NCI-H524 (cell line): ENCODE data around the gene GAS2L2.

Experiments
- DNase-seq, 2 experiments: peaks; one replicate each; lab custom pipeline; 2025; lab: John Stamatoyannopoulos, UW

Gene GAS2L2

DNA sequence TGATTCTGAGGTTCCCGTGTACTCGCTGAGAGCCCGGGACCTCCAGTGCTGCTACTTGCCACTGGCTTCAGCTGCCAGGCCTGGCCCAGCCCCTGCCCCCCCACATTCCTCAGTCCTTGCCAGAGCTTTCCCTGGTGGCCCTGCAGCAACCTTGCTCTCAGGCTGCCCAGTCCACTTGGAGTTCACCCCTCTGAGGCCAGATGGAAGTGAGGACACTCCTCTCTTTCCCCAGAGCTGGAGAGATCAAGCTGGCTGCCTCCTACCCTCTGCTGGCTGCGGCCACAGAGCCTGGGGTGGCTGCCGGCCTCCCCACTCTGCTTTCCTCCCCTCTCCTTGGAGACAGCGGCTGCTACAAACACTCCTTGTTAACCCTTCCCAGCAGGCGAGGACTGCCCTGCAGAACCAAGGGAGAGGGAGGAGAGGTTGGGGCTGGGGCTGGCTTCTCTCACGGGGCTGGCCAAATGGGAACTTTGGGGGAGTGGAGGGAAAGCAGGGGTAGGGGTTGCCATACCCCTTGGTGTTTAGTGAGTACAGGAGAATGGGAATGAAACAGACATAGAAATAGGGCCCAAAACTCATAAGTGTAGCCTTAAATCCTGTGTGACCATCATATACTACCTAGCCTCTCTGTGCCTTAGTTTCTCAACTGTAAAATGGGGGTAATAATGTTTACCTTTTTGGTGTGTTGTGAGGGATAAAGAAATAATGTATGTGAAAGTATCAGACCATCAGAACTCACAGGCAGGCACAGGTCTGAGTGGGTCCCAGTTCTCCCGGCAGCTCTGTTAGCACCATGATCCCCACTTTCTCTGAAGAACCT lies at the start of gene GAS2L2:
Gene GAS2L2 (minus strand): TSS at position 295 of the 820 bp plus-strand sequence. CDS start 389 bp downstream, outside the sequence.
- no peak for DNase-seq

- peak; percentile 48 to 80 for DNase-seq
These were observed 48.7 kb upstream of the GAS2L2 start for GRCh38 chr17:35801583-35802224.

GRCh38 chr17:35799942-35800341 lies 46.9 kb upstream of the GAS2L2 start:
- DNase-seq = no peak

GRCh38 chr17:35797918-35798317 lies 44.9 kb upstream of the GAS2L2 start:
- no peak for DNase-seq

DNA sequence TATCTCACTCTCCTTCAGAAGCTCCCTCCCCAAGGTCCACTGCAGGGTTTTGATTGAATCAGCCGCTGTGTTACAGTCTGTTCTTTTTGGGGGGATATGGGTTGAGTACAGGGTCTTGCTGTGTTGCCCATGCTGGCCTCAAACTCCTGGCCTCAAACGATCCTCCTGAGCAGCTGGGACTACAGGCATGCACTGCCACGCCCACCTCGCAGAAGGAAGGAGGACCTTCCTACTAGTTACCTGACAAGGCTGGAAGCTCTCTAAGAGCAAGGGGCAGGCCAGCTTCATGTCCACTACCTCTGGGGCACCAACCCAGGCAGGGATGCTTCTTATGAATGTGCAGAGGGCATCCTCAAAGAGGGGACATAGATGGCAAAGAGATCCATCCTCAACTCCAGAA lies 44.3 kb upstream of the GAS2L2 start:
- DNase-seq = no peak

- DNase-seq = no peak
These were observed 43.9 kb upstream of the GAS2L2 start for GRCh38 chr17:35796942-35797341.

GRCh38 chr17:35795871-35796265 lies 42.8 kb upstream of the GAS2L2 start:
- no peak for DNase-seq

DNA sequence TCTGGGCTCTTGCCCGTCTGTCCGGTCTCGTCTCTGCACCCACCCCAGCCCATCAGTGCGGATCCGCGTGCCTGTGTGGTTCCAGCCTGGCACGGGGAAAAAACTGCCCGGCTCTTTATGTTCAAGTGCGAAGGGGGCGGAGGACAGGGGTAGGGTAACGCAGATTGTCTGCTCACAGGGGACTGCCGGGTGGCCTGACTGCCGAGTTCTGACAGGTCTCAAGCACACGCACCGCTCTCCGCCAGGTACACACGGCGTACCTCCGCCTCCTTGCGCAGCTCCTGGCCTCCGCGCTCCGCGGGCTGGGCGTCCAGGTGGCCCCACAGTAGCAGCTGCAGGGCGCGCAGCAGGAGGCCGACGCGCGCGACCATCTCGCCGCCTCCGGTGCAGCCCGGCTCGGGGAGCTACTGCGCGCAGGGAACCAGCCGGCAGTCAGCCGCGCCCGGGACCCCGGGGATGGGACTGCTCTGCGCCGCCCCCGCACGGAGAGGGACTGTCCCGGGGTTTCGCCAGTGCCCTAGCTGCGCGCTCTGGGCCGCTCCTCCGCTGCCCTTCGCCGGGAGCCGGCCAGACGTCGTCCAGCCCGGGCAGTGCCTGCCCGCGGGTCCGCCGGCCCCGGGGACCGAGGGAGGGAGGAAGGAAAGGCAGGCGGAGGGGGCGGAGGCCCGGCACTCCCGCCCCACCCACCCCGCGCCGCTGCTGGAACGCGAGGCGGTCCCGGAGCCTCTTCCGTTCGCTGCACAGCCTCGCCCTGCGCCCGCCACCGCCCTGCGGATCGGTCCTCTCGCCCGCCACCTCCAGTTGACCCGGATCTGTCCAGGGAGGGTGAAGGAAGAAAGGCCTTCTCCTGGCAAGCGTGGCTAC lies 42.2 kb upstream of the GAS2L2 start, which contains the start of gene MMP28:
Gene MMP28 (minus strand): TSS at position 635 of the 864 bp plus-strand sequence. CDS start 264 bp downstream, at position 371.
- peak; percentile 8 to 30 for DNase-seq

- DNase-seq = no peak
These were observed 40.2 kb upstream of the GAS2L2 start for GRCh38 chr17:35793257-35793656.

DNA sequence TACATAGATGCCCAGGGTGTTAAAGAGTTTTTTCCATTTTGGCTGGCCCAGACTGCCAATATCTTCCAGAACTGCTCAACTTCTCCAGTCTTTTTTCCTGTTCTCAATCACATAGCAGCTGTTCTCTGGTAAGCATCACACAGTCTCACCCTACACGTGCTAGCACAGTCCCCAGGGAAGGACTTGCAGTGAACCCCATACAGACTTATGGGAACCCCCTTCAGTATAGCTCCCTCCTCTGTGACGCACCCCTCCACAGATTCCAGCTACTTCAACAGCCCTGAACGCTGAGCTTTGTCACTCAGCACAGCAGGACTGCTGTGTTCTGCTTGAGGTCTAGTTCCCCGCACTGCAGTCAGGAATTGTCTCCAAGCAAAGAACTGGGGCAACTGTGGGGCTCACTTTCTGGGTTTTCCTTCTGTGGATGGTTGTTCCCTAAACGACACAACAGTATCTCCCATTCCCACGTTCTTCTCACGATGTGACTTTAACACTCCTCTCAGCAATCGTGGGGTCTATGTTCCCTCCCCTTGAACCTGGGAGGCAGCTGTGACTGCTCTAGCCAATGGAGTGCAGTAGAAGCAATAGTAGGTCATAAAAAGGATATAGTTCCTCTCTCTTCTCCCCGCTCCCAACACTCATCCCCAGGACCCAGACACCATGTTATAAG lies 38.8 kb upstream of the GAS2L2 start:
- DNase-seq = no peak

GRCh38 chr17:35790841-35791240 lies 37.8 kb upstream of the GAS2L2 start:
- DNase-seq = no peak

DNA sequence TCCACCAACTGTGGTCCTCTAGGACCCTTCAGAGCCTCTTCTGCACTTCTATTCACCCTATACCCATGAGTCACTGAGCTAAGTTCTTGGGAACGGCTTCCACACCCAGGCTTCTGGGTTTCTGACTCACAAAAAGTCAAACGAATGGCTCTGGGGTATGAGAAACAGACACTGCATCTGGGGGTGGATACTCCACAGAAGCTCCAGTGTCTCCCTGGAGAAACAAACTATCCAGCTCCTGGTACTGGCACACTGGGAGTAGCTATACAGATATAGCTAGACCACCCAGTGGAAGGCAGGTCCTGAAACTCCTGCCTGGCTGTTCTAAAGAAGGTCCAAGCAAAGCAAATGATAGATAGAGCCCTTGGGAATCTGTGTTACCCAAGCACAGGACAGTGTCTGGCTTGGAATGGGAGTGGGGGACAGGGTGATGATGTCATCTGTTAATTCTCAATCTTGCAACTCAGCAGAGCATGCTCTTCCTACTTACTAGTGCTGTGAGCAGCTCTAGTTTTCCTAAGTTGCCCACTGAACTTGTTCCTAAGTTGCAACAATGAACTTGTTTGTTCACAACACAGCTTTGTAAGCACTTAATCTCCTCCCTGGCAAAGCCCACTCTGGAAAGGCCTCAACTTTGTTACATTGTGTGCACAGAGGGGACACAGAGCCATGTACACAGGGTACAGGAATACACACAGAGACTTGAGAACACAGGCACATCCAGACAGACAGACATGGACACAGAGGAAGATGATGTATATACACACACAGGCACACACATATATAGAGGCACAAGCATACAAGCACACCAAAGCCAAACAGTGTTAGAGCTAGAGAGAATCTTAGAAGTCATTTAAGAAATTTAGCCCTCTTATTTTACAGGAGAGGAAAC lies 35.7 kb upstream of the GAS2L2 start:
- DNase-seq = no peak

GRCh38 chr17:35786941-35787432 lies 33.9 kb upstream of the GAS2L2 start:
- DNase-seq = no peak

- DNase-seq = no peak
These were observed 31.9 kb upstream of the GAS2L2 start for GRCh38 chr17:35784895-35785294.

DNA sequence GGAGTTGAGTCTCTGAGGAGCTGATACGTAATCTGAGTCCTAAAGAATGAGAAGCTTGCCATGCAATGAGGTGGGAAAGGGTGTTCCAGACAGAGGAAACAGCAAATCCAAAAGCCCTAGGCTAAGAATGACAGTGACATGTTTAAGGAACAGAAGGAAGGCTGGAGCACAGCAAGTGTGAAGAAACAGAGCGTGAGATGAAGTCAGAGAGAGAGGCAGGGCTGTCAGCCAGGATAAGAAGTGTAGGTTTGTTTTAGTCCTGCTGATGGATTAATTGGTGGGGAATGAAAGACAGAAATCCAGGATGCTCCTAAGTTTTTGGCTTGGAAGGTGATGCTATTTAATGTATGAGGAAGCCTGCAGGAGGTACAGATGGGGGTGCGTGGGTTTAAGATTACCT lies 27.9 kb upstream of the GAS2L2 start:
- no peak for DNase-seq

- DNase-seq = no peak
These were observed 25.7 kb upstream of the GAS2L2 start for GRCh38 chr17:35778641-35779196.

DNA sequence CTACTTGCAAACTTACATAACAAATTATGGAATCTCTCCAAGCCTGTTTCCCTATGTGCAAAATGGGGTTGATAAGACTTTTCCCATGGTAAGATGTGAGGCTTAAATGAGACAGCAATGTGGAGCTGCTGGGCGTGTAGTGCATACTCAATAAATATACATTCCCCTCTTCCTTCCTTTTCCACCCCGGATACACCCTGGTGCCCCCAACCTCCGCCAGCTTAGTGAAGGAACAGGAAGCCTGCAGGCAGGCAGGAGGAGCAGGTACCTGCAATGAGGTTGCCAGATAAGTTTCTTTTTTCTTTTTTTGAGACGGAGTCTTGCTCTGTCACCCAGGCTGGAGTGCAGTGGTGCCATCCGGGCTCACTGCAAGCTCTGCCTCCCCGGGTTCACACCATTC lies 22.5 kb upstream of the GAS2L2 start:
- DNase-seq = no peak

GRCh38 chr17:35775039-35775438 lies 22.0 kb upstream of the GAS2L2 start:
- no peak for DNase-seq

DNA sequence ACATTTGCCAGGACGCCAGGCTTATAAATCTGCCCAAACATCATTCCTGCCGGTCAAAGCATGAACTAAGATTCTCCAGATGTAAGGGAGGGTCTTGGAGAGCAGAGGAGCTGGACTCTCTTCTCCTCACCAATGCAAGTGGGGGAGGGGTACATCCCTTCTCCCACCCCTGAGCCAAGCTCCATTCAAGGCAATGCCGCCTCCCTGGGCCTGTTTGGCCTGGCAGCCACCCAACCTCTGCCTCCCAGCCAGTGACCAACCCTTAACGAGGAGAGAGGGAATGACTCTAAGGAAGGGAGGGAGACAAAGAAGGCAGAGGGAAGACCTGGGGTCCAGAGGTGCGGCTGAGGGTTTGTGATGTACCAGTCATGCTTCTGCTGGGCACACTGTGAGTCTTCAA lies 21.5 kb upstream of the GAS2L2 start:
- DNase-seq = no peak

- no peak for DNase-seq
These were observed 20.8 kb upstream of the GAS2L2 start for GRCh38 chr17:35773679-35774425.
